Hematopoietic multipotent progenitor cell treated with erythropoietin and hydrocortisone succinate and interleukin-3 and kit ligand, for 6 days (in vitro differentiated cells): ENCODE data around the gene MSRB3.
A peak's percentile ranks its signal among the peaks of the same experiment; 100 is the strongest.
"Not testable (repeated sequence)": the region's sequence is repeated elsewhere in the genome, so short reads cannot be mapped to it uniquely, and the experiment has no call there.

Source experiments
- DNase-seq: peaks from one replicate; pipeline ENCODE4 v3.0.0-alpha.2; 2015

The MSRB3 gene

GRCh38 chr12:65278576-65279368, at the start of gene MSRB3:
MSRB3 (plus strand) TSS chr12:65278683; CDS start chr12:65308580, 29,897 bp downstream.
- peak; percentile 57 for DNase-seq

DNA sequence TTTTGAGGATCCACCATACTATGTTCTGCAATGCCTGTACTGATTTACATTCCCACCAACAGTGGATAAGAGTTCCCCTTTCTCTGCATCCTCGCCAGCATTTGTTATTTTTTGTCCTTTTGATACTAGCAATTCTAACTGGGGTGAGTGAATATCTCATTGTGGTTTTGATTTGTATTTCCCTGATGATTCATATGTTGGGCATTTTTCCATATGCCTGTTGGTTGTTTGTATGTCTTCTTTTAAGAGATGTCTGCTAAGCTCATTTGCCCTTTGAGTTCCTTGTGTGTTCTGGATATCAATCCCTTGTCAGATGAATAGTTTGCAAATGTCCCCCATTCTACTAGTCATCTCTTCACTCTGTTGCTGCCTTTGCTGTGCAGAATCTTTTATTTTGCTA, 49.0 kb upstream of the MSRB3 start:
- DNase-seq = no peak

DNA sequence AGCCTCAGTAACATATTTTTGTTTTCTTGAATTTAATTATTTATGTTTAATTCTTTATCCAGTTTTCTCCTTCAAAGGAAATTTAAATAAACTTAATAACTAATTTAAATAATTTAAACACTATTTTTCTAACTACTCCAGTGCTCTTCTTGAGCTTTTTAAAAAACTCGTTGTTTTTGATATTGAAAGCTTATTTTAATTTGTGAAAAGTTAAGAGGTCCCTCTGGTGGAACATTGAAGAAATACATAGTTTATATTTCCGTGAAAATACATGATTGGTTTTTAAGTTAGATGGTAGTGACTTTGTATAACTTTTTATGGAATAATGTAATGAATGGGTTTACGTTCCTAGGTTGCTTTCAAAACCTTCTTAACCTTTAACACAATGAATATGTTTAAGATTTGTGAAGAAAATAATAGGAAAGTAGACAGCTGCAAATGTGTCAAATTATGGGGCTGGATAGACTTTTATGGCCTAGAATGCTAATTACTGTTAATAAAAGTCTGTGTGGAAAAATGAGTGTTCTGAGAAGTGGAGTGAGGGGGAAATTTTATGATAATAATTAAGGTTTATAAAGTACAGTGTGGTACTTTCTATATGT, 45.9 kb upstream of the MSRB3 start:
- DNase-seq = peak; percentile 71

DNA sequence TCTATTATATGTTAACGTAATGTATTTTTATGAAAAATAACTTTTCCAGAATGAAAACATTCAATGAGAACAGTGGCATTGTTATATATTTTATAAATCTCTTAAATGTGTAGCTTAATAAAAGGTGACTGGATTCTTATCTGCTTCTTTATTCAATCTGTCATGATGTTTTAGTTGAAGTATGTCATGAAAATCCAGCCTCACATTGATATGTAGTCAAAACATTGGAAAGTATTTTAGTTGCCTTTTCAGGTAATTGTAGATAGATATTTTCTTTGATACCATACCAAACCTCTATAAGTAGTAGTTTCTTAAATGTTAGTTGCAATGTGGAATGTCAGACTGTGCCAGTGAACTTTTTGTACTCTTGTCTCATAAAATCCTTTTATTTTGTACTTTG, 41.3 kb upstream of the MSRB3 start:
- DNase-seq = no peak

DNA sequence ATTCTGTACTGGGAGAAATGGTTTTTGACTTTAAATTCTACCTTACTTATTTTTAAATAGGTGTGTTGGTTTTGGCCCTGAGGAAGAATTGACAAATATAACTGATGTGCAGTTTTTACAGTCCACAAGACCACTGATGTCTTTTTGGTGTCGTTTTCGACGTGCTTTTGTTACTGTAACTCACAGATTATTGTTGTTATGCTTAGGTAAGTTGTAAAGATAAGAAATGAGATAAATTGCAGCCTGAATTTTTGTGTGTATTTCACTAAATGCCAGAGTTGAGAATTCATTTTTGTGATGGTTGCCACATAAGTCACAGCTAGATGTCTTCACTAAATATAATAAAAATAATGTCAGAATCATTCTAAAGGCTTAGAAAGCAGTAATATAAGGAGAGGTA, 39.9 kb upstream of the MSRB3 start:
- no peak for DNase-seq

DNA sequence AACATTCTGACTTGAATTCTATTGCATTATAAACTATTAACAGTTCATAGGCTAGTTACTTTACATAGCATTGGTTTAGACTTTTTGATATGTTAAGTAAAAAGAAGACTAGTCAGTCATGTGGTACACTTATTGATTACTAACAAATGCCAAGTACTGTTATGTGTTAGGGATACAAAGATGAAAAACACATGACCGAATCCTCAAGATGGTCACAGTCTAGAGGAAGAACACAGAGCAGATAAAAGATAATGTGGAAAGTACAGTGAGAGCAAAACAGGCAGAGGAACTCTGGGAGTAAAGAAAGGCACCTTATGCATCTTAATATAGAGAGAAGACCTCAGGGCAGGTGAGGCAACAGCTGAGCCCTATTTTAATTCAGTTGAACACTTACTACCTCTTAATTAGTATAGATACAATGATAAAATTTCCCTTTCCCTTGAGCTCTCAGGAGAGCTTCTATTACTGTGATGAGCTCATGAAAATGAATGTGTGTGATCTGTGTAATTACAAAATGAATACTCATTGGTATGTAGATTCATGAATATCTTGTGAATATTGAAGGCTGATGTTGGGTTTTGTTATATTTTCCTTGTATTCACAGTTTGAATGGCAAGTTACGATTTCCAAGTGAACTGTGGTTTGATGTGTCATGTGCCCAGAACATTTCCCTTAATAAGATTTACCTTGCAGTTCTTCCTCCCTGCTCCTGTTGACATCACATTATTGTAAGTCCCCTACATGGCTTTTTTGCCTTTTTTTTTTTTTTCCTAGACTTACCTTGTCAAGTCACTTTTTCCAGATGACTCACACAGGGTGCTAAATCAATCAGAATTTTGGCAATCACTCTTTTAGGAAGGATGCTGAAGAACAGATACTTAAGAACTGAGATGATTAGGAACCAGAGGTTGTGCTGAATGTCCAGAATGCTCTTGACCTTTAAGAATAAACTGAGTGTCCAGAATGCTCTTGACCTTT, 29.5 kb upstream of the MSRB3 start:
- no peak for DNase-seq

- no peak for DNase-seq
These were observed 26.0 kb upstream of the MSRB3 start for GRCh38 chr12:65252515-65252914.

DNA sequence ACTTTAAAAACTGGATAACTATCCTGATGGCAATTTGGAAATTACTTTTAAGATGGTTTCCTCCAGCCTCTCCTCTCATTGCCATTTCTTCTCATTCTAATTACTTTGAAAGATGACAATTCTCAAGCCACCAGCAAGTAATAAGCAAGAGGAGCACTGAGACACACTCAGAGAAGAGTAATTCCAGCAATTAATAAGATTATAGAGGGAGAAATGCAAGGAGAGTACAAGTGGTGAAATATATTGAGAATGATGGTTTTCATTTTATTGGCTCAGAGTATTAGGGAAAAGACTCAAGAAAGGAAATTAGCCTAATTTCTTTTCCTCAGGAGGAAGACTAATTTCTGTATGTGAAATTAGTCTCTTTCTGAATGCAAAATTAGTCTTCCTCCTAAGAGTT, 20.5 kb upstream of the MSRB3 start:
- DNase-seq = no peak

DNA sequence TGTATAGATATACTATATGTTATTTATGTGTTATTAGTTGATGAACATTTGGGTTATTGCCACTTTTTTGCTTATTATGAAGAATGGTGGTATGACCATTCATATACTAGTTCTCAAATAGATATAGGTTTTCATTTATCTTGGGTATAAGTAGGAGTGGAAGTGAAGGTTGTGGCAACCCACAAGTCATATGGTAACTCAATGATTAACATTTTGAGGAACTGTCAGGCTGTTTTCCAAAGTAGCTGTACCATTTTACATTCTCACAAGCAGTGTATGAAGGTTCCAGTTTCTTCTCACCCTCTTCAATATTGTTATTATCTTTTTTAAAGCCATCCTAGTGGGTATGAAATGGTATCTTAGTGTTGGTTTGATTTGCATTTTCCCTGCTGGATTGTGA, 19.0 kb upstream of the MSRB3 start:
- no peak for DNase-seq

- DNase-seq = no peak
These were observed 14.7 kb upstream of the MSRB3 start for GRCh38 chr12:65263777-65264176.

GRCh38 chr12:65266408-65266807, 12.1 kb upstream of the MSRB3 start:
- DNase-seq = no peak

GRCh38 chr12:65269603-65270002, 8.9 kb upstream of the MSRB3 start:
- no peak for DNase-seq

GRCh38 chr12:65274602-65275272, 3.7 kb upstream of the MSRB3 start:
- DNase-seq = no peak

- DNase-seq = no peak
These were observed 2.9 kb upstream of the MSRB3 start for GRCh38 chr12:65275627-65276026.

DNA sequence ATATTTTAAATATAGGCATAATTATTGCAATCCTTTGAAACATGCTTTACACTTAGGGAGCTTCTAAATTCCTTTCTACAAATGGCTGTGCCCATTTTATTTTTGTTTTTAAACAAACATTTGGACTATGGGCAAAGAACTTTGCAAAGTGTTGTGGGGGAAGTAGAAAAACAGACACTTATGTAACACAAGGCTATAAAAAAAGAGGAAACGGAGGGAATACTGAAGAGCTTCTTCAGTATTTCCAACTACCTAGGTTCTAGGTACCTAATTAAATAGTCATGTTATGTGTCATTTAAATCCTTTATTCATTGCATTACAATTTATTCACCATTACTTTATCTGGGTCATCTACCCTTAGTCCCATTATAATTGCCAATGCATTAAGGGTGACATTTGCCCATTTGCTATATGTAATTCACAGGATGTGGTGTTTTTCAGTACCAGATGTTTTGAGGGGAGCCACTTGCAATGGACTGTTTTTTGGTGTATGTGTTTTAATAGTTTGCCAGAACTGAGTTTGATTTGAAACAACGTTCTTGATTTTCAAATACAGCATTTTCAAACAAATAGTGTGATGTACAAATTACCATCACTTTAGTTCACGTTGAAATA, 1.5 kb upstream of the MSRB3 start:
- no peak for DNase-seq

DNA sequence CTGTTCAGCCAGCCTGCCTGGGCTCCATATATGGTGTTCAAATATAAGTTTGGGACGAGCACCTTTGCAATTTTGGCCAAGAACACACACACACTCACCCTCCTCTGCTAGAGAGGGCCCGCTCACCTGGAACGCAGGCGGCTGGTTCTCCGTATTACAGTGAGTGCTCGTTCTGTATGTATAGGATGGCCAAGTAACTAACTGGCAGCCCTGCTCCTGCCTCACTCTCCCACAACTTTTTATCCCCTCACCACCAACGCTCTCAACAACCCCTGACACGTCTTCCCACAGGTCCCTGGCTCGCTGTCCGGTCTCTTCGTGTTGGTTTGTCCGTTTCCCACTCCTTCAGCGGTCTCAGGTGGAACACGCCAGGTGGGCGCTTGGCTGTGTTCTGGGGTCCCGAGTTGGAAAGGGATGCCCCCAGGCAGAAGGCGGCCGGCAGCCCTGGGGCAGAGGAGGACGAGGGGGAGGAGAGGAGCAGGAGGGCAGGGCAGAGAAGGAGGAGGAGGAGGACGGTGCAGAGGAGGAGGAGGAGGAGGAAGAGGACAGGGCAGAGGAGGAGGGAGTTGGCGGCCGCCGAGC, 398 bp upstream of the MSRB3 start:
- DNase-seq = no peak

DNA sequence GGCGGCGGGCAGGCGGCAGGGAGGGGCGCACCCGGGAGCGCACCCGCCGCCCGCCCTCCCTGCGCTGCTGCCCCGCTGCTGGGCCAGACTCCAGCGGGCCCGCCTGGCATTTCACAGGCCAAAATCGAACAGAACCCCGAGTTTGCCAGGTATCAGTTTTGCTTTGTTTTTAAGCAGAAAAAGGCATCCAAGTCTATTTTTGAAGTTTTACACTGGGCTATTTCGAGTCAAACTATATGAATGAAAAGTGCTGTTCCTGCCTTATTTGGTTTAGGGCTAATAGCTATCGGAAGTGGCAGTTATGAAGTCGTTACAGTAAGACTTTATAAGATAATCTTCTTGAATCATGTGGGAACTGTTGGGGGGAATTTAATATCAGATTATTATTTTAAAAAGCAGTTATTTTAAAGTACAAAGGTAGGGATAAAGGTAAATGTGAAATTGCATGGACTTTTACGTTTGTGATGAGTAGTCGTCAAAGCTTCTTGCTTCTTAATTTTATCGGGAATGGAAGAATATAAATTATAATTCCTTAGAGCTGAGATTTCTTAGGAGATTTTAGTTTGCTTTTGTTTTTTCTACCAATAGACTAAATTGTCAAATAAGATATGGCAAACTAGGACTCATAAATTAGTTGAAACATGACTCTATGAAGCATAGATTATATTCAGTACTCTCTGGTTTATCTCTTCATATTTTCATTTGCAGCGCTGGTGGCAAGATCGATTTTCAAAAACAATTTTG, 1.1 kb downstream of the MSRB3 start:
- peak; percentile 55 for DNase-seq

- peak; percentile 77 for DNase-seq
These were observed 1.8 kb downstream of the MSRB3 start for GRCh38 chr12:65280306-65280705.

- DNase-seq = peak; percentile 44
These were observed 4.4 kb downstream of the MSRB3 start for GRCh38 chr12:65282840-65283239.

DNA sequence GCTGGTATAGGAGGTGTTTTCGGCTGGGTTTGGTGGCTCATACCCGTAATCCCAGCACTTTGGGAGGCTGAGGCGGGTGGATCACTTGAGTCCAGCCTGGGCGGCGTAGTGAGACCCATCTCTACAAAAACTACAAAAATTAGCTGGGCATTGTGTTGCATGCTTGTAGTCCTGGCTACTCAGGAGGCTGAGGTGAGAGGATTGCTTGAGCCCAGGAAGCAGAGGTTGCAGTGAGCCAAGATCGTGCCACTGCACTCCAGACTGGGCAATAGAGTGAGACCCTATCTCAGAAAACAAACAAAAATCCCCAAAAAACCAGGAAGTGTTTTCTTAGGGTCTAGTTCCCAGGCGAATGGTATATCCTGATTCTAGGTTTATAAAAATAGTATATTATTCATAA, 7.0 kb downstream of the MSRB3 start:
- not testable (repeated sequence) for DNase-seq

- DNase-seq = peak; percentile 42
These were observed 8.9 kb downstream of the MSRB3 start for GRCh38 chr12:65287426-65287825.
